T1000 (cell line): ENCODE data around the gene PHC2.

Experiments
- DNase-seq: peaks from one replicate; lab custom pipeline; 2025; ENCODE audit warnings: mixed read lengths; lab: John Stamatoyannopoulos, UW

The PHC2 gene

DNA sequence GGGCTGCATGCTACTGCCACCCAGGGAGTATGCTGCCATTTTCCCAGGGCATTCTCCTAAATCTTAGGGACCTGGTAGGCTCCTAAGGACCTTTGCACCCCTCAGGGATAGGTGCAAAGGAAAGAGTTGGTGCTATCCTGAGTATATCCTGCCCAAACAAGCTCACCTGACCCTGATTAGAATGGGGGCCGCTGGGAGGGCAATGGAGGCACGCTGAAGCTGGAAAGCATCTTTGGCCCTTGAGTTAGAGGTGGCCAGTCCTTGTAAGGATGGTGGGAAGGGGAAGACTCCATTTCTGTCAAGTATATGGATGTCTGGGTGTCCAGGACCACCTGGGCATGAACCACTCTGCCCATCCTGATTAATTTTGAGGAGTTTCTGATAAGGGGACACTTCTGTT lies 61.1 kb downstream of the PHC2 start:
- no peak for DNase-seq

DNA sequence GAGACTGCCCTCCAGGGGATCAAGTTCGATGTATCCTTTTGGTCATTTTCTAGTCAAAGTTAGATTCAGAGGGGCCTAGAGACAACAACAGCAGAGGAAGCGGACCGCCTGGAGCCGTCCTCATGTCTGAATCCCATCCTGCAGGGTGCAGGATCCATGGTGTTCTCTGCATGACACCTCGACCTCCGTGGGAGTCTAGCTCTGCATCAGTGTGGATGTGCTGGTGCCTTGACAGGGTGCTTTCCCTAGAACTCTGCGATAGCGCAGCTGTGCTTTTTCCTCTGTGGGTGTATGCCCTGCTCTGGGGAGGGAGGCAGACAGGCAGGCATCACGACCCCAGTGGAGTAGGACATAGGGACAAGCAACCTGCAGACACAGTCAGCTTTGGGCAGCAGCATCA lies 61.8 kb downstream of the PHC2 start:
- no peak for DNase-seq

DNA sequence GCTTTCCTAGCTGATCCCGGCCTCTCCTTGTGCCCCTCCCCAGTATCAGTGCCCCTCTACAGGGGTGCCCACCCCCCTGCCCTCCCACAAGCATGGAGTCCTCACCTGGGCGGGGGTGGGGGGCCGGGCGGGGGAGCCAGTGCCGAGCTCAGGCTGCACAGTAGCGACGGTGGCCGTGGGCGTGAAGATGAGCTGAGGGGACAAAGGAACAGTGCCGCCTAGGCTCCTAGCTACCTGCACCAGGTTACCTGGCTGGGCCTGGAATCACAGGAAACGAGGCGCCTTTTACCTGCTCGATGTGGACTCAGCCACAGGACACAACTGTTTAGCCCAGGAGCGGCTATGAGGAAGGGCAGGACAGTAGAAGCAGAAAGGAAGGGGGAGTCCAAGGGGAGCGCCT lies 62.5 kb downstream of the PHC2 start:
- no peak for DNase-seq

DNA sequence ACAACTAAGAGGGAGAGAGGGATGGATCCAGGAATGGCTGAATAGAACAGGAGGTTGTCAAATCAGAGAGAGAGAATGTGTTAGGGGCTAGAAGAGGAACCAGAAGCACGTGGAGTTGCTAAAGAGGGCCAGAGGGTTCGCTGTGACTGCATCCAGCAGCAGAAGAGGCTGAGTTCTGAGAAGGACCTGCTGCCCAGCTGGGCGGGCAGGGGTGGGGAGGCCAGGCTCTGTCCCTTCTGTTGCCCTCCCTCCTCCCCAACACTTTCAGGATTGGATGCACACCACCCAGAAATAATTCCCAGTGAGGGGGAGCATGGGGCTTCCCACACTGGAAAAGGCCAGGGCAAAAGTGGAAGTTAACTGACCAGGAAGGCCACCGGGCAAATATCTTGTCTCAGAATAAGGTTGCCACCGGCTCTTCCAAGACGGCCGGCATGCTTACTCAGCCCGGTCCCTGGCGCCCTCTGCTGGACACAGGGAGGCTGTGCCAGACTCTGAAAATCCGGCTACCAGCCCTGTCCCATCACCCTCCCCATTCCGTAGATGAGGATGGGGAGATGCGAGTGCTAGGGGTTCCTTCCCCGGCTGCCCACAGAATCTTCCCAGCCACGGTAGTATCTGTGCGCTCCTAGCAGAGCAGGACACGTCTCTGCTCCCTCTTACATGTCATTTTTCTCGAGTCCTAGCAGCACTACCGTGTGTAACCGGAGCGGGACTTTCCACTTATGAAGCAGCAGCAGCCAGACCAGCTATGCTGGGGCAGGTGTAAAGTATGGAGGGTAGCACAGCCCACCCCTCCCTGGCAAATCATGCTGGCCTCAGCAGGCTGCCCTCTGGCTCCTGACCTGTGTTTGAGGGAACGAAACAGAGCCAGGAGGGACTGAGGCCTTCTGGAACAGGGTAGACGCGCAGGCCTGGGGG lies 63.1 kb downstream of the PHC2 start:
- DNase-seq = peak; percentile 75

DNA sequence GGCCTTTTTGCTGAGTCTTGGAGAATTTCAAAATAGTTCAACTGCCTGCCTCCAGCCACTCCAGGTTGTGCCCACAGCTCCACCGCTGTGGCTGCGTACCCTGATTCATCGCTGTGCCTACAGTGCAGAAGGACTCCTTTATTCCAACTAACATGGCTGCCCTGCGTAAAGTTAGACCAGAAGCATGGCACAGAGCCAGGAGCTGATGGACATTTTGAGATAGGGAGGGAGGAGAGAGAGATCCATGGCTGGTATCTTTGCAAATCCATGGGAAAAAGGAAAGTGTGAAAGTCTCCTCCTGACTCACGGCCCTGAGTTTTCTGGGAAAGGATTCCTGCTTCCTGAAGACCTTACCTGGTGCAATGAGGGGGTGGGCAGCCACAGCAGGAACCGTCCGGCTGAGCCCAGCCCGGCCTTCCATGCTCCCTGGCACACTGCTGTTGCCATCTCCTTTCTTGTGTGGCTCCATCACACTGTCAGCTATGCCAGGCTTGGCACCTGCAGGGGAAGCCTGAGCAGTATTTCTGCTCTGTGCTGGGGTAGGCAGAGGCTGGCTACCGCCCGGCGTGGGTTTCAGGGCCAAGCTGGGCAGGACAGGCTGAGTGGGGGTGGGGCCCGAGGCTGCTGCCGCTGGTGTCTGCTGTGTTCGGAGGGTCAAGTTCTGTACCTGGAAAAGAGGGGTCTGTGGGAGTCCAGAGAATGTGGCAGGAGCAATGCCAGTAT lies 64.0 kb downstream of the PHC2 start:
- DNase-seq = no peak

DNA sequence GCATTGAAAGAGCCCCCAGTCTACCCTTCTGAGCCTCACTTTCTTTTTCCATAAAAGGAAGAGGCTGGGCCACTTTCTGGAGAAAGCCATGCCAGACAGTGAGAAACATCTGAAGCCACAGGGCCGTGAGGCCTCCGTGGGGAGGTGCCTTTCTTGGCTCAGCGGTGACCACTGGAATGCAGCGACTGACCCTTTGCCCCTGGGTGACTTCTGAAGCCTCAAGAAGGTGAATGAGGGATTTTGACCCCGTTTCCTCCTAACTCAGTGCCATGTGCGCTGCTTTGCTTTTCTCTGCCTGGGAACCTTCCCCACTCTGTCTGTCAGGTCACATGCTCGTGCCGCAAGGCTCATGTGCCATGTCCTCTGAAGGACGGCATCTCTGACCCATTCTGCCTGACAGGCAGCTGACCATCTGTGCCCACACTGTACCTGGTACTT lies 65.3 kb downstream of the PHC2 start:
- no peak for DNase-seq

DNA sequence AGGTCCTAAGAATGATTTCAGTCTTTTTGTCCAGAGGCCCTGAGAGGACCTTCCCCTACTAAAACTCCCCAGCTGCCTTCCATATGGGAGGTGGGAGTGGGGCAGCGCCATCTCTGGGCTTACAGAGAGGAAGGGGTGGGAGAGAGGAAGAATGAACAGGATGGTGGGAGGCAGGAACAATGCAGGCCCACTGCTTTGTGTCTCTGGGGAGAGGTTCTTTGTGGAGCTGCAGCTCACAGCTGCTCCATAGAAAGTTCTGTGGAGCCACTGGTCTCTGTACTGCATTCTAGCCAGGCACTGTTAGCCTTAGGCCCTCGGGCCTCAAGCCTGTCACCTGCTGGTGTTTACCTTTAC lies 66.4 kb downstream of the PHC2 start:
- DNase-seq = no peak

DNA sequence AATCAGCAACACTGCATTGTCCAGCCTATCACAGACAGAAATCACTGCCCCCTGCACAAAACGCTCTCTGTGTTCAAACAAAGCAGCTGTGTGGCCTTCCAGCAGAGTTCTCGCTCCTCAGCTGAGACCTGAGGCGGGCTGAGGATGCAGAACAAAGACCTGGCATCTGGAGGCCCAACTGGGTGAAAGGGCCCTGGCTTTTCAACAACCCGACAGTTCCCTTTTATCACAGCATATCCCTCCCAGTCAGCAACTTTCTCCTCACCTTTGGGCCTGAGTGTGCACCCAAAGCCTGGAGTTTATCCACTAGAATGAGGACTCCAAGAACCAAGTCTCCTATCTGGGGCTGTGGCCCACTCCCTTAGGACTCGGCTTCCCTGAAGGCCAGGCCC lies 67.4 kb downstream of the PHC2 start:
- DNase-seq = no peak

DNA sequence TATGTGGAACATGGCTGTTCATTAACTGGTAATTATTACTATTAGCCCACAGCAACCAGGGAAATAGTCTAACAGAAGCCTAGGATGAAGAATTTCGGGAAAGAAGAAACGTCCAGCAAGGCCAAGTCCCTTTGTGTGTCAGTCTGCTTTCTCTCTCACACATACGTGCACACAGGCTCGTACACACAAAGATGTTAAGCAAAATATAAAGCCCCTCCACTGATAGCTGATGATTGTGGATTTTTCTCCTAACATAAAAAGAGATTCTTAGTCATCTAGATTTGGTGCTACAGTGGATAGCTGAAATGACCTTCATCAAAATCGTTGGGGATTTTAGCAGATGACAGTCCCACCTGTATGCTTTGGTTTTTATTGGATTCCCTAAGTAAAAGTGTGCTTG lies 67.9 kb downstream of the PHC2 start:
- DNase-seq = no peak

DNA sequence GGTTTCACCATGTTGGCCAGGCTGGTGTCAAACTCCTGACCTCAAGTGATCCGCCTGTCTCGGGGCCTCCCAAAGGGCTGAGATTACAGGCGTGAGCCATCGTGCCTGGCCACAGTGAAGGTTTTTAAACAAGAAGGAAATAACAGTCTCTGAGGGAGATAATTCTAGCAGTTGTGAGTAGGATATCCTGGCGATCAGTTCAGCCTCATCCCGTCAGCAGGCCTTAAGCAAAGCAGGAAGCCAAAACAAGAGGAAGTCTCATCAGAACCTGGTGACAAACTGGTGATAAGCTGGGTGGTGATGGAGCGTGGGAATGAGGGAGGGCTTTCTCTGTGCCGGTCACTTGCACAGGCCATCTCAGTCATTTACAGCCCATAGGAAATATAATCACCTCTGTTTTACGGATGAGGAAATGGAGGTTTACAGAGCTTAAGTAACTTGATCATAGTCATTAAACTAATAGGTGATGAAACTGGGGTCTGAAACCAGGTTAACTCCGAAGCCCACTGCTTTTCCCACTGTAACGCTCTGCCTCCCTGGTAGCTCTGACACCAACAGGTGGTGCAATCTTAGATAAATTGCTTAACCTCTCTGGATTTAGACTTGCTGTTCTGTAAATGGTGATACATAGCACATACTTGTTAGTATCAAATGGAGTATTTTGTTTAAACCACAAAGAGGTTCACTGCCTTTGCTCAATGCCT lies 69.2 kb downstream of the PHC2 start:
- no peak for DNase-seq

DNA sequence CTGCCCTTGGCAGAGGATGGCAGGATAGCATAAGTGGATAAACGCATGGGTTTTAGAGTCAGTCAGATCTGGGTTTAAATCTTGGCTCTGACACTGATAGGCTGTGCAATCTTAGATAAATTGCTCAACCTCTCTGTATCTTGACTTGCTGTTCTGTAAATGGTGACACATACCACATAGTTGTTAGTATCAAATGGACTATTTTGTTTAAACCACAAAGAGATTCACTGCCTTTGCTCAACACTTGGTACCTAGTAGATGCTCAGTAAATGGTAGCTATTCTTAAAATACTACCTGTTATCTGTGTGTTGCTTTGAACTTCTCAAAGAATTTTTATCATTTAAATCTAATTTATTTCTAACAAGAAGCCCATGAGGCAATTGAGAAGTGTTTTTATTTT lies 70.5 kb downstream of the PHC2 start:
- no peak for DNase-seq

DNA sequence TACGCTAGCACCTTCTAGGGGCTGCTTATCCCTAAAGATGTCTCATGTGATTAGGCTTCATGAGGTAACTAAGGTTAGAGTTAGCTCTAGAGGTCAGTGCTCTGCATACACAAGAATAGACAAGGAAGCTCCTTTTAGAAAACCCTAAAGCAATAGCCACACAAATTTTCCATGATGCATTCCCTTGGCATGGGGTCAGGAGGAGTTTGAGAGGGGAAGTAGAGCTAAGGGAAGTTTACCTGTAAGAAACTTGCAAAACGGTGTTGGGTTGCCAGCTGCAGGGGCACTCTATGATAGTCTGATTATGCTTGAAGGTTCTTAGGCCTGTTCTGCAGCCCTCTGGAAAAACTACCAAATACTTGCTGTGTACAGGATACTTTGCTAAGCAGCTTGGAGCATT lies 71.0 kb downstream of the PHC2 start:
- no peak for DNase-seq

DNA sequence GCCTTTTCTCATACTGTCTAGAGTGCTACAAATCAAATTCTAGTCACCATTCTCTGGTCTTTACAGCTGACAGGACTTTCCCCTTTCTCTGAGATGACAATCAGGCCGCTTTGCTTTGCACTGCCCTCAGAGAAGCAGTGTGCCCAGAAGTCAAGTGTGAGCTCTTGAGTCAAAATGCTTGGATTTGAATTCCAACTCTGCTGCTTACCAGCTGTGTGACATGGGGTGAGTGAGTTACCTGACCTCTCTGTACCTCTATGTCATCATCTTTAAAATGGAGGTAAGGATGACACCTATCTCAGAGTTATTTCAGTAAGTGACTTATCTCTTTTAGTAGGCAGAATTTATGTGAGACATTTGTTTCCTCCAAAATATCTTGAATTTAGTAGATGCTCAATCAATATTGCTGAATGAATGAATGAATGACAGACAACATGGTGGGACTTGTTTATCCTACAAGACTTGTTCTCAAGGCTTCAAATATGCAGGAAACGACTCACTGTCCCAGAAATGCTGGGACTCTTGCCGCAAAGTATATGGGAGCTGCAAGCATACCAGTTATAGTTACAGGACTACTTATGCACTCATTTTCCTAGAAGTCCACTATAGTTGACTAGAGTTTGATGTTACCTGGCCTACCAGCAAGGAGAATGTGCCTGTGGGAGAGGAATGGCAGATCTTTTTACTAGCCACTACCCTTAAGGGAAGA lies 71.9 kb downstream of the PHC2 start:
- DNase-seq = no peak

DNA sequence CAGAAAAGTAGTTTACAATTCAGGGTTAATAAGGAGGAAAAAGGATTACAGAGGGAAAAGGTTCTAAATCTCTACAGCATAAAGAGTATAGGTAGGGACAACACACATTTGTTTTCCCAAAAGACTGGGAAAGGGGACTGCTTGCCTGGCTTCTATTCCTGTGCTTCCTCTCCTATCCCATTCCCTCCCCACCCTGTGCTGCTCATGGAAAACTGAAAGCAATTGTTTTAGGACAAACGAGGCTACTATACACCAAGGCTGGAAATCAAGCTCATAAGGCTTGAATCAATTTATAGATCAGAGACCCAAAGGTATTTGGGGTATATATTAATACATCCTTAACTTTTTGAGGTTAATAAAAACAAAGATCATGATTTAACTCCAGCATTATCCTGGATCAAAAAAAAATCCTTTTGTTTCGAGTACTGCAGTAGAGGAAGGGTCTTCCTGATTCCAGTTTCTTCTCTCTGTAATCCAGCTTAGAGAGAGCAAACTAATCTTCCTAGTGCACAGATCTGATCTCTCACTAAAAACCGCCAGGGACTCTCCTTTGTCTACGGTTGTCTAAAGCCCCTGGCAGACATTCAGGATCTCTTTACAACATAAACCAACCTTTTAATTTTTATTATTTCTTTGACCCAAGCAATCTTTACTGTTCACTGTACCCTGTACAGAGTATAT lies 72.6 kb downstream of the PHC2 start:
- no peak for DNase-seq

DNA sequence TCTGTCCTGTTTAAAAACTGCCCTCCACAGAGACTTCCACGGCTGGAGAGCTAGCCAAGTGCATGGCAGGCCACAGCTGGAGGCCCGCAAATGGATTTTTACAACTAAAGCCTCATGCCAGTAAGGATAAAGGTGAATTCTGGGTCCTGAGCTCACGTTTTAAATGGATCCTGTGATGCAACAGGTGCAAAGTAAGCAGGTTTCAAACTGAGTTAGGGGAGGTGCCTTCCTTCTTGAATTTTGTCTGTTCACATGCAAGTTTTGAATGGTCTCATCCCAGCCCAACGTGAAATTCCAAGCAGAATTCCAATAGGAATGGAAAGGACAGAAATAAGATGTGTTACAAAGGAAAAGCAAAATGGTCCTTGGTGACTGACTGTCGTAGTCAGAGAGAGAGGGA lies 73.8 kb downstream of the PHC2 start:
- DNase-seq = no peak

DNA sequence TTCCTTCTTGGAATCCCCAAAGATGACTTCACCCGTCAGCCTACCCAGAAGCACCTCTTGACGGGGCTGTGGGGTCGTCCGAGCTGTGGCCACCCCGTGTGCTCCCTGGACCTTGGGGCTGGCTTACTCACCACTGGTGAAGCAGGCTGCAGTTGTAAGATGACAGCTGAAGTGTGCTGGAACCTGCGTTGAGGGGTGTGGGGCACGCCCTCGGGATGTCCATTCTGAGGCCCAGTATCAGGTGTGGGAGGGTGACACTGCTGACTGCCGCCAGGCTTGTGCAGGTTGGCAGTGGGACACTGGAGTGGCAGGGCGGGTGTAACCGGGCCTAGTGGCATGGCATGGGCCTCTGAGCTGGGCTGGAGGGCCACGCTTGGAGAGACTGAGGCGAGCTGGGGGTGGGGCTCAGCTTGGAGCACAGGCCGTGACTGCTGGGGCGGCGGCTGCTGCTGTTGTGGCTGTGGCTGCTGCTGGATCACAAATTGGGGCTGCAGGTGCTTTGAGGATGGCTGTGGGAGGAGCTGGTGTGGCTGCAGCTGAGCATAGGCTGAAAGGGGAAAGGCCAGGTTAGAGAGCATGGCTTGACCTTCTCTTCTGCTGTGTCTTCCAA lies 76.1 kb downstream of the PHC2 start:
- no peak for DNase-seq

DNA sequence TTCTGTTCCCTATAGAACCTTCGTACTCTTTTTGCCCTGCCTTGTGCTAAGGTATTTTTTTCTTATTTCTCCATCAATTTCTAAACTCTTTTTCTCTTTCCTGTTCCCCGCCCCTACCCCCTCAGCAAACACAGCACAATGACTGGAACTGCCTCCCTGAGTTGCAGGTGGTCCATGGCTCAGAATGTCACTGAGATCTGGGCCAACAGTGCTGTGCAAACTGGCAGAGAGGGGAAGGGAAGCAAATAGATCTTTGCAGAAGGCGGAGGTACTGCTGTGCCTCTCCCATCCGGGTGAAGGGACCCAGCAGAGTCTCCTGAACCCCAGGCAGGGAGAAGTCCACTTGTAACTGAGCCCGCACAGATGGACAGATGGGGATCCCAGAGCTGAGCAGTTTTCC lies 77.4 kb downstream of the PHC2 start:
- no peak for DNase-seq

DNA sequence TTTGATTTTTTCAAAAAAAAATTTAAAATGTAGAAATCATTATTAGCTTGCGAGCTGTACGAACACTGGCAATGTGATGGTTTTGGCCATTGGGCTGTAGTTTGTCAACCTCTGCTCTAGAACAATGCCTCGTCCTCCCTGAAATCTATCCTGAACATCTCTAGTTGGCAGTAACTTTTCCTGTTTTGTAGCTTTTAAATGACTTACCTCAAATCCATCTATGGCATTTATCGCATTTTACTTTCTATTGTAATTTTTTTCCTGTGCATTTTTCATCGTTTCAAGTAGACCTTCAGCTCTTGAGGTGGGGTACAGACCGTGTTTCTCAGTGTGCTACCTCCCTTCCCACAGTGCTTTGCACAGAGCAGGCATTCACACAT lies 79.6 kb downstream of the PHC2 start:
- DNase-seq = no peak

DNA sequence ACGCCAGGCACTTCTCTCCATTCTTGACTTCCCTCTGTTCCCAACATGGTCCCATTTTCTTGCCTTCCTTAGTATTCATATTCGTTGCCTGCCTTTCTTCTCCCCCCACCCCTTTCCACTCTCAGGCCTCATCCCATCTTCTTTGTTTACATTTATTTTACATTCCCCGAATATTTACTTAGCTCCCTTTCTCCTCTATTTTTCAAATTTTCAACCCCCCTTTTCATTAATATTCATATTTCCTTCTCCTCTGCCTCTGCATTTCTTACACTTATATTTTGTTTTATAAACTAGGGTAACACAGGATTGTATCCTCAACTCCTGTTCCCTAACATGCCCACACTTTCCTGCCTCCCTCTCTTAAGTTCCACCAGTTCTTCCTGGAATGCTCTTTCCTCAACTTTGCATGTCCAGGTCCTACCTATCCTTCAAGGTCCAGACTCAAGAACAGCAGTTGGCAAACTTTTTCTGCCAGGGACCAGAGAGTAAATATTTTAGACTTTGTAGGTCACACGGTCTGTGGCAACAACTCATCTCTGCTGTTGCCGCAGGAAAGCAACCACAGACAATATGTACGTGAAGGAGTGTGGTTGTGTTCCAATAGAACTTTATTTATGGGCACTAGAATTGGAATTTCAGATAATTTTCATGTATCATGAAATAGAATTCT lies 80.1 kb downstream of the PHC2 start:
- DNase-seq = no peak

DNA sequence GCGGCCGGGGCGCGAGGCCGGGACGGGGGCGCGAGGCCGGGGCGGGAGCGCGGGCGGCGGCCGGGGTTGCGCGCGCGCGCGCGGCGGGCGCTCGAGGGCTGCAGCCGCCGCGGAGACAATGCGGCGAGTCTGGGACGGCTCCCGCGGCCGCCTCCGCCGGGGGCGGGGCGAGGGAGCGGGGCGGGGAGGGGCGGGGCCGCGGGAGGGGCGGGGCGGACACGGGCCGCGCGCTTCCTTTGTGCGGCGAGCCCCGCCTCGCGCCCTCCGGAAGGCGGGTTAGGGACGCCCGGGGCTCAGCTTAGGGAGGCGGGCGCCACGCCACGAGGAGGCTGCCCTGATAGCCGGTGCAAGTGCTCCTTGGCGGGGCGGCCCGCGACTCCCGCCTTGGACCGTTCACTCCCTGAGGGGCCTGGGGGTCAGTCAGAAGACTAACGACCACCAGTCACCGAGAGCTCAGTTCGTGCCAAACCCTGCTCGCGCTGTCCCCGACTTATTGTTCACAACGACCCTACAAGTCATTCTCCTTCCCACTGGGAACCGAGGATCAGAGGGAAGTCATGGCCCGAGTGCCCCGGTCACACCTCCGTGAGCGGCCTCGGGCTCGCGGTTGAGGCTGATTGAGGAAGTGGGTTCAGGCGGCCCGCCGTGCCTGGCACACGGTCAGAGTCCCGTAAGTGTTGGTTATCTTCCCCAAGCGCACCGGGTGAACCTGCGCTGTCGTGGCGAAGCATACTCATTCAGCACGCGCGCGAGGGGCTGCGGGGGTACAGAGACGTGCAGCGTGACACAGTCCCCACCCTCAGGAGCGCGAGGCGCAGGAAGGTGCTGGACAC lies 80.9 kb downstream of the PHC2 start:
- peak; percentile 57 for DNase-seq
